Tibial nerve (tissue), 4 donors: ENCODE results near the gene GPC5. TPM values are rescaled to one million over a fixed set of nuclear protein-coding genes. Genes with fewer than 3 reads are reported as not detected.
"Not testable (repeated sequence)": the region's sequence is repeated elsewhere in the genome, so short reads cannot be mapped to it uniquely, and the experiment has no call there.

Experiments
- DNase-seq, 2 donors: peaks; one replicate each; pipeline ENCODE4 v3.0.0-alpha.2; 2019; ENCODE audit warnings: low spot score in 2 of 2
- H3K27ac ChIP-seq, 4 donors: fragments of 200-600 bp; sonication (generic) in 3 of 4; one replicate each; pipeline ENCODE4 v1.5.1; 2017 to 2019; ENCODE audit warnings: mild to moderate bottlenecking in 1 of 4
- H3K27me3 ChIP-seq, 2 donors: fragments of 200-600 bp; sonication (generic) in 1 of 2; one replicate each; pipeline versions ENCODE4 v1.5.1 to v1.6.0; 2017 to 2019
- H3K36me3 ChIP-seq, 3 donors: fragments of 200-600 bp; sonication (generic); one replicate each; pipeline ENCODE4 v1.5.1; 2018 to 2019
- H3K4me1 ChIP-seq, 4 donors: fragments of 200-600 bp; sonication (generic) in 3 of 4; one replicate each; pipeline ENCODE4 v1.5.1; 2017 to 2019
- H3K4me3 ChIP-seq, 4 donors: fragments of 200-600 bp; sonication (generic) in 3 of 4; one replicate each; pipeline ENCODE4 v1.5.1; 2017 to 2019; ENCODE audit warnings: mild to moderate bottlenecking in 1 of 4, moderate library complexity in 1 of 4
- H3K9me3 ChIP-seq, 4 donors: fragments of 200-600 bp; sonication (generic) in 3 of 4; one replicate each; pipeline ENCODE4 v1.5.1; 2017 to 2019
- CTCF ChIP-seq, 5 experiments: fragments of 200-600 bp in 3 of 5; fragments of 450-650 bp in 2 of 5; sonication (generic) in 3 of 5; IDR thresholded peaks; one replicate each; pipeline ENCODE4 v1.5.1; 2016 to 2019; ENCODE audit warnings: antibody characterized with exemption in 5 of 5, mild to moderate bottlenecking in 3 of 5, moderate library complexity in 2 of 5
- EP300 ChIP-seq, 2 donors: sonication (generic); formaldehyde crosslinking; IDR thresholded peaks; one replicate each; pipeline ENCODE4 v1.6.1; 2017; ENCODE audit warnings: antibody characterized with exemption in 2 of 2, mild to moderate bottlenecking in 1 of 2
- POLR2A ChIP-seq, 2 donors: fragments of 450-650 bp; IDR thresholded peaks; one replicate each; pipeline ENCODE4 v1.6.1; 2017; ENCODE audit warnings: antibody characterized with exemption in 2 of 2, mild to moderate bottlenecking in 2 of 2, moderate library complexity in 2 of 2
- WGBS, 2 donors: methylation state at CpG; one replicate each; pipeline ENCODE4 v1.1.5; 2018; 5-methylcytosine and 5-hydroxymethylcytosine counted together
- total RNA-seq, 4 donors: library from RNA; depleted of rRNA; stranded (reverse); fragments of >200 nt; gene quantifications; one replicate each; pipeline ENCODE4 v1.1.0, GENCODE V29; 2016

Gene GPC5
- total RNA-seq, 4 donors from 2014 or later = 3.7 to 5.7 (median 4.2) TPM; not detected in 1

GRCh38 chr13:91351980-91352379, 46.4 kb upstream of the GPC5 start:
- no peaks in the 10 kb centered on the region for H3K27me3 ChIP-seq
- DNase-seq = no peak
- H3K9me3 ChIP-seq = no peaks in the 10 kb centered on the region
- no peak overlapping the region for H3K27ac ChIP-seq
- no peak for TF ChIP-seq POLR2A (IDR thresholded peaks at IDR 0.05)
- no peak for TF ChIP-seq EP300 (IDR thresholded peaks at IDR 0.05)
- no peak for TF ChIP-seq CTCF (IDR thresholded peaks at IDR 0.05)
- H3K36me3 ChIP-seq = peaks cover 0 to 43% (median 0%) of the 10 kb centered on the region in 3 donors
- H3K4me3 ChIP-seq = no peak overlapping the region
- 53 to 70% methylated on average over 2 of the region's 2 CpGs for WGBS, 2 donors
- peaks cover 0 to 46% (median 17%) of the 10 kb centered on the region in 4 donors for H3K4me1 ChIP-seq

- H3K9me3 ChIP-seq, H3K4me3 ChIP-seq, H3K27ac ChIP-seq, H3K27me3 ChIP-seq, DNase-seq: not testable (repeated sequence)
- H3K4me1 ChIP-seq = peaks cover 0 to 46% (median 17%) of the 10 kb centered on the region in 4 donors
- 83 to 86% methylated on average over 7 of the region's 7 CpGs for WGBS, 2 donors
- H3K36me3 ChIP-seq = peaks cover 0 to 46% (median 0%) of the 10 kb centered on the region in 3 donors
These were observed 45.5 kb upstream of the GPC5 start for GRCh38 chr13:91352891-91353290.

- WGBS, 2 donors = 9 to 20% methylated on average over 1 of the region's 1 CpG
- no peak for DNase-seq
- Histone ChIP-seq H3K36me3 (peaks cover 0 to 46% (median 0%) of the 10 kb centered on the region in 3 donors), H3K27ac (no peak overlapping the region), H3K27me3 (no peaks in the 10 kb centered on the region), H3K4me1 (peaks cover 0 to 47% (median 17%) of the 10 kb centered on the region in 4 donors), H3K4me3 (no peak overlapping the region), H3K9me3 (no peaks in the 10 kb centered on the region)
- no peak for TF ChIP-seq POLR2A (IDR thresholded peaks at IDR 0.05)
- no peak for TF ChIP-seq CTCF (IDR thresholded peaks at IDR 0.05)
- TF ChIP-seq EP300 (IDR thresholded peaks at IDR 0.05) = no peak
These were observed 44.9 kb upstream of the GPC5 start for GRCh38 chr13:91353494-91353893.

GRCh38 chr13:91355099-91355825, 43.2 kb upstream of the GPC5 start:
- Histone ChIP-seq H3K27ac (no peak overlapping the region), H3K4me1 (peaks cover 0 to 49% (median 9%) of the 10 kb centered on the region in 4 donors), H3K27me3 (no peaks in the 10 kb centered on the region), H3K36me3 (peaks cover 0 to 46% (median 0%) of the 10 kb centered on the region in 3 donors), H3K9me3 (no peaks in the 10 kb centered on the region), H3K4me3 (no peak overlapping the region)
- DNase-seq = no peak
- TF ChIP-seq EP300 (IDR thresholded peaks at IDR 0.05) (no peak), CTCF (IDR thresholded peaks at IDR 0.05) (no peak), POLR2A (IDR thresholded peaks at IDR 0.05) (no peak)
- 94 to 95% methylated on average over 6 of the region's 6 CpGs for WGBS, 2 donors

GRCh38 chr13:91355826-91356710, 42.4 kb upstream of the GPC5 start:
- peaks cover 0 to 43% (median 0%) of the 10 kb centered on the region in 3 donors for H3K36me3 ChIP-seq
- TF ChIP-seq POLR2A (IDR thresholded peaks at IDR 0.05) (no peak), CTCF (IDR thresholded peaks at IDR 0.05) (no peak)
- 93 to 96% methylated on average over 6 of the region's 6 CpGs for WGBS, 2 donors
- H3K4me3 ChIP-seq = no peak overlapping the region
- no peak for DNase-seq
- H3K4me1 ChIP-seq = peaks cover 0 to 44% (median 3%) of the 10 kb centered on the region in 4 donors
- no peak overlapping the region for H3K27ac ChIP-seq
- H3K9me3 ChIP-seq = no peaks in the 10 kb centered on the region
- no peaks in the 10 kb centered on the region for H3K27me3 ChIP-seq
